Femur (tissue), 1 donor: ENCODE data around the gene ACTL10.

Experiments used
- DNase-seq: peaks from one replicate; pipeline ENCODE4 v3.0.0-alpha.2; 2017

The ACTL10 gene

GRCh38 chr20:33664085-33664761, 2.5 kb upstream of the ACTL10 start:
- no peak for DNase-seq

- DNase-seq: no peak
These were observed 2.0 kb upstream of the ACTL10 start for GRCh38 chr20:33664762-33665144.

- peak; percentile 60 for DNase-seq
These were observed 517 bp downstream of the ACTL10 start for GRCh38 chr20:33667245-33667675.

- DNase-seq: peak; percentile 86
These were observed 1.1 kb downstream of the ACTL10 start for GRCh38 chr20:33667676-33668465.

GRCh38 chr20:33668466-33669155, 1.9 kb downstream of the ACTL10 start:
- peak; percentile 20 for DNase-seq

GRCh38 chr20:33669224-33669623, 2.5 kb downstream of the ACTL10 start:
- DNase-seq: peak; percentile 16

- DNase-seq: peak; percentile 19
These were observed 3.3 kb downstream of the ACTL10 start for GRCh38 chr20:33669873-33670640.

GRCh38 chr20:33670715-33671499, 4.2 kb downstream of the ACTL10 start:
- DNase-seq: peak; percentile 16

- peak; percentile 17 for DNase-seq
These were observed 5.0 kb downstream of the ACTL10 start for GRCh38 chr20:33671573-33672288.

- DNase-seq: peak; percentile 35
These were observed 5.8 kb downstream of the ACTL10 start for GRCh38 chr20:33672426-33673113.

- DNase-seq: peak; percentile 21
These were observed 6.3 kb downstream of the ACTL10 start for GRCh38 chr20:33673114-33673409.

- peak; percentile 39 for DNase-seq
These were observed 6.9 kb downstream of the ACTL10 start for GRCh38 chr20:33673410-33674293.

- DNase-seq: peak; percentile 88
These were observed 7.8 kb downstream of the ACTL10 start, which contains the start of gene NECAB3 for GRCh38 chr20:33674294-33675135. NECAB3 (minus strand) TSS chr20:33674428; CDS start chr20:33674352, 76 bp downstream.

- DNase-seq: peak; percentile 27
These were observed 8.6 kb downstream of the ACTL10 start for GRCh38 chr20:33675136-33675959.

- peak; percentile 20 for DNase-seq
These were observed 9.4 kb downstream of the ACTL10 start for GRCh38 chr20:33676121-33676520.

- DNase-seq: peak; percentile 20
These were observed 10.2 kb downstream of the ACTL10 start for GRCh38 chr20:33676652-33677645.
